WTC11 (cell line): ENCODE measurements around the gene PARD6A. TPM values are rescaled to one million over a fixed set of nuclear protein-coding genes. Genes with fewer than 3 reads are reported as not detected.

Experiments
- CREB1 ChIP-seq: sonication (generic); formaldehyde crosslinking; IDR thresholded peaks from 2 replicates; pipeline ENCODE4 v1.8.0; 2023; ENCODE audit warnings: mild to moderate bottlenecking, missing genetic modification reagents
- CREM ChIP-seq: sonication (generic); formaldehyde crosslinking; IDR thresholded peaks from 2 replicates; pipeline ENCODE4 v1.8.1; 2022; ENCODE audit warnings: mild to moderate bottlenecking, missing genetic modification reagents, moderate library complexity
- ELF4 ChIP-seq: sonication (generic); formaldehyde crosslinking; IDR thresholded peaks from 2 replicates; pipeline ENCODE4 v1.8.1; 2022; ENCODE audit warnings: low read depth, mild to moderate bottlenecking, moderate library complexity, missing genetic modification reagents
- FOXJ3 ChIP-seq: sonication (generic); formaldehyde crosslinking; IDR thresholded peaks from 2 replicates; pipeline ENCODE4 v1.9.0; 2021; ENCODE audit warnings: missing genetic modification reagents, mild to moderate bottlenecking, borderline replicate concordance
- FOXP1 ChIP-seq: sonication (generic); formaldehyde crosslinking; IDR thresholded peaks from 2 replicates; pipeline ENCODE4 v1.8.0; 2022; ENCODE audit warnings: missing genetic modification reagents, mild to moderate bottlenecking, moderate library complexity, borderline replicate concordance
- JUN ChIP-seq: sonication (generic); formaldehyde crosslinking; IDR thresholded peaks from 2 replicates; pipeline ENCODE4 v1.8.0; 2023; ENCODE audit warnings: mild to moderate bottlenecking, missing genetic modification reagents
- NFYB ChIP-seq: sonication (generic); formaldehyde crosslinking; conservative IDR thresholded peaks from 2 replicates; pipeline ENCODE4 v1.8.0; 2022; ENCODE audit warnings: low read depth, missing genetic modification reagents
- NR1H2 ChIP-seq: sonication (generic); formaldehyde crosslinking; IDR thresholded peaks from 2 replicates; pipeline ENCODE4 v1.9.0; 2021; ENCODE audit warnings: mild to moderate bottlenecking, moderate library complexity, missing genetic modification reagents
- SMAD3 ChIP-seq: sonication (generic); formaldehyde crosslinking; IDR thresholded peaks from 2 replicates; pipeline ENCODE4 v1.8.0; 2022; ENCODE audit warnings: missing genetic modification reagents, mild to moderate bottlenecking, borderline replicate concordance
- SMAD4 ChIP-seq: sonication (generic); formaldehyde crosslinking; IDR thresholded peaks from 2 replicates; pipeline ENCODE4 v1.8.0; 2022; ENCODE audit warnings: mild to moderate bottlenecking, missing genetic modification reagents
- ZBTB21 ChIP-seq: sonication (generic); formaldehyde crosslinking; IDR thresholded peaks from 2 replicates; pipeline ENCODE4 v1.8.1; 2023; ENCODE audit warnings: mild to moderate bottlenecking, missing genetic modification reagents, borderline replicate concordance
- ZNF219 ChIP-seq: sonication (generic); formaldehyde crosslinking; IDR thresholded peaks from 2 replicates; pipeline ENCODE4 v1.8.0; 2023; ENCODE audit warnings: missing genetic modification reagents, mild to moderate bottlenecking, borderline replicate concordance
- ZNF317 ChIP-seq: sonication (generic); formaldehyde crosslinking; IDR thresholded peaks from 2 replicates; pipeline ENCODE4 v1.8.1; 2023; ENCODE audit warnings: low read depth, mild to moderate bottlenecking, moderate library complexity, missing genetic modification reagents, borderline replicate concordance
- ZNF396 ChIP-seq: fragments of 250-450 bp; sonication (Bioruptor Pico); IDR thresholded peaks from 2 replicates; pipeline ENCODE4 v1.8.0; 2021; ENCODE audit warnings: mild to moderate bottlenecking, moderate library complexity, borderline replicate concordance
- total RNA-seq: library from RNA; stranded (reverse); gene quantifications from 3 replicates; pipeline ENCODE4 v1.2.3, GENCODE V29; 2021
- TF ChIP-seq, protein P1 (sequence below): sonication (generic); formaldehyde crosslinking; IDR thresholded peaks from 2 replicates; pipeline ENCODE4 v1.8.1; 2023; ENCODE audit warnings: mild to moderate bottlenecking, missing genetic modification reagents
- TF ChIP-seq, protein P2 (sequence below): fragments of 200-600 bp; IDR thresholded peaks from 2 replicates; pipeline ENCODE4 v1.8.0; 2022; ENCODE audit warnings: antibody characterized with exemption
- TF ChIP-seq, protein P3 (sequence below): sonication (generic); formaldehyde crosslinking; IDR thresholded peaks from 2 replicates; pipeline ENCODE4 v1.8.1; 2022; ENCODE audit warnings: low read depth, mild to moderate bottlenecking, moderate library complexity, missing genetic modification reagents, borderline replicate concordance
- TF ChIP-seq, protein P4 (sequence below): sonication (generic); formaldehyde crosslinking; IDR thresholded peaks from 2 replicates; pipeline ENCODE4 v1.8.0; 2022; ENCODE audit warnings: missing genetic modification reagents
- TF ChIP-seq, protein P5 (sequence below): sonication (generic); formaldehyde crosslinking; IDR thresholded peaks from 2 replicates; pipeline ENCODE4 v1.8.1; 2023; ENCODE audit warnings: mild to moderate bottlenecking, missing genetic modification reagents, moderate library complexity
- TF ChIP-seq, protein P6 (sequence below): sonication (generic); formaldehyde crosslinking; IDR thresholded peaks from 2 replicates; pipeline ENCODE4 v1.8.1; 2023; ENCODE audit warnings: mild to moderate bottlenecking, missing genetic modification reagents
- TF ChIP-seq, protein P7 (sequence below): sonication (generic); formaldehyde crosslinking; IDR thresholded peaks from 2 replicates; pipeline ENCODE4 v1.8.1; 2022; ENCODE audit warnings: mild to moderate bottlenecking, missing genetic modification reagents, moderate library complexity, borderline replicate concordance
- TF ChIP-seq, protein P8 (sequence below): sonication (generic); formaldehyde crosslinking; IDR thresholded peaks from 2 replicates; pipeline ENCODE4 v1.8.0; 2023; ENCODE audit warnings: missing genetic modification reagents

The PARD6A gene
- total RNA-seq, 1 experiment from 2014 or later, result 17.1 TPM

DNA sequence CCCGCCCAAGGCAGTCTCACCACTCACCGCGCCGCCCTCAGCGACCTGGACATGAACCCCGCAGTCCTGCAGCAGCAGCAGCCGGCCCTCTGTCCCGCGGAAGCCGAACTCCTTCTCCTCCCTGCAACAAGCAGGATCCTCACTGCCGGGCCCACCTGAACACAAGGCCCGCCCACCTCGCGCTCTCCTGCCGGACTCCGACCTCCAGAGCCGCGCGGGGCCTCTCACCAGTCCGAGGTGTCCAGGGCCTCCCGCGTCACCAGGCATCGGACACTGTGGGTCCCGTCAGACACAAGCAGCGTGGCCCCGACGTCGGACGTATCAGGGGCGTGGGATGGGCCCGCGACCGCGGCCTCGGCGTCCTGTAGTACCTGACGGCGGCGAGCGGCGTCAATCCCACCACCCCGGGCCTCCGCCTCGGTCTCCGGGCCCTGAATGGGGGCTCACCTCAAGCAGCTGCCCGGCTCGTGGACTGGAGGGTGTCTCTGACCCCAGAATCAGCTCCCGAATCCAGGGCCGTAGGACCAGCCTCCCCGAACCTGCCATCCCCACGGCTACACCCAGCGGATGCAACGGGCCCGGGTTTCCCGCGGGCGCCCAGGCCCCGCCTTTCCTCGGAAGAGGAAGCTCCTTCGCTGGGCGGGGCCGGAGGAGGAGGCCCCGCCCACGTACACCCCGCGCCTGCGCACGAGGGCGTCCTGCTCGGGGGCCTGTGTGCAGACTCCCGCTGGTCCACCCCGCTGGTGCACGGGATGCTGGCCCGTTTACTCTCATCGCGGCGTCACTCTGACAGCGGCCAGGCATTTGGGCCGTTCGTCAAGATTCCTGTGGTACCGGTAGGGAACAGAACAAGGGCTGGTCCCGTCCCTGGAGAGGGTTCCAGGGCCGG lies 841 bp upstream of the PARD6A start, which contains the start of gene ACD (continued):
- TF ChIP-seq ZNF396 (CRISPR knock-in tag), result no peak
- TF ChIP-seq, protein P1, sequence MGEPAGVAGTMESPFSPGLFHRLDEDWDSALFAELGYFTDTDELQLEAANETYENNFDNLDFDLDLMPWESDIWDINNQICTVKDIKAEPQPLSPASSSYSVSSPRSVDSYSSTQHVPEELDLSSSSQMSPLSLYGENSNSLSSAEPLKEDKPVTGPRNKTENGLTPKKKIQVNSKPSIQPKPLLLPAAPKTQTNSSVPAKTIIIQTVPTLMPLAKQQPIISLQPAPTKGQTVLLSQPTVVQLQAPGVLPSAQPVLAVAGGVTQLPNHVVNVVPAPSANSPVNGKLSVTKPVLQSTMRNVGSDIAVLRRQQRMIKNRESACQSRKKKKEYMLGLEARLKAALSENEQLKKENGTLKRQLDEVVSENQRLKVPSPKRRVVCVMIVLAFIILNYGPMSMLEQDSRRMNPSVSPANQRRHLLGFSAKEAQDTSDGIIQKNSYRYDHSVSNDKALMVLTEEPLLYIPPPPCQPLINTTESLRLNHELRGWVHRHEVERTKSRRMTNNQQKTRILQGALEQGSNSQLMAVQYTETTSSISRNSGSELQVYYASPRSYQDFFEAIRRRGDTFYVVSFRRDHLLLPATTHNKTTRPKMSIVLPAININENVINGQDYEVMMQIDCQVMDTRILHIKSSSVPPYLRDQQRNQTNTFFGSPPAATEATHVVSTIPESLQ (CRISPR knock-in tag), result 0 out of 2 replicates have a peak, but pooled peaks have one; percentile 28
- TF ChIP-seq, protein P2, sequence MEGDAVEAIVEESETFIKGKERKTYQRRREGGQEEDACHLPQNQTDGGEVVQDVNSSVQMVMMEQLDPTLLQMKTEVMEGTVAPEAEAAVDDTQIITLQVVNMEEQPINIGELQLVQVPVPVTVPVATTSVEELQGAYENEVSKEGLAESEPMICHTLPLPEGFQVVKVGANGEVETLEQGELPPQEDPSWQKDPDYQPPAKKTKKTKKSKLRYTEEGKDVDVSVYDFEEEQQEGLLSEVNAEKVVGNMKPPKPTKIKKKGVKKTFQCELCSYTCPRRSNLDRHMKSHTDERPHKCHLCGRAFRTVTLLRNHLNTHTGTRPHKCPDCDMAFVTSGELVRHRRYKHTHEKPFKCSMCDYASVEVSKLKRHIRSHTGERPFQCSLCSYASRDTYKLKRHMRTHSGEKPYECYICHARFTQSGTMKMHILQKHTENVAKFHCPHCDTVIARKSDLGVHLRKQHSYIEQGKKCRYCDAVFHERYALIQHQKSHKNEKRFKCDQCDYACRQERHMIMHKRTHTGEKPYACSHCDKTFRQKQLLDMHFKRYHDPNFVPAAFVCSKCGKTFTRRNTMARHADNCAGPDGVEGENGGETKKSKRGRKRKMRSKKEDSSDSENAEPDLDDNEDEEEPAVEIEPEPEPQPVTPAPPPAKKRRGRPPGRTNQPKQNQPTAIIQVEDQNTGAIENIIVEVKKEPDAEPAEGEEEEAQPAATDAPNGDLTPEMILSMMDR, result no peak
- TF ChIP-seq ZBTB21, result no peak
- TF ChIP-seq, protein P3, sequence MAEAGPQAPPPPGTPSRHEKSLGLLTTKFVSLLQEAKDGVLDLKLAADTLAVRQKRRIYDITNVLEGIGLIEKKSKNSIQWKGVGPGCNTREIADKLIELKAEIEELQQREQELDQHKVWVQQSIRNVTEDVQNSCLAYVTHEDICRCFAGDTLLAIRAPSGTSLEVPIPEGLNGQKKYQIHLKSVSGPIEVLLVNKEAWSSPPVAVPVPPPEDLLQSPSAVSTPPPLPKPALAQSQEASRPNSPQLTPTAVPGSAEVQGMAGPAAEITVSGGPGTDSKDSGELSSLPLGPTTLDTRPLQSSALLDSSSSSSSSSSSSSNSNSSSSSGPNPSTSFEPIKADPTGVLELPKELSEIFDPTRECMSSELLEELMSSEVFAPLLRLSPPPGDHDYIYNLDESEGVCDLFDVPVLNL (CRISPR knock-in tag), result peak; percentile 48; the same call in 1 of the 2 replicates
- TF ChIP-seq, protein P4, sequence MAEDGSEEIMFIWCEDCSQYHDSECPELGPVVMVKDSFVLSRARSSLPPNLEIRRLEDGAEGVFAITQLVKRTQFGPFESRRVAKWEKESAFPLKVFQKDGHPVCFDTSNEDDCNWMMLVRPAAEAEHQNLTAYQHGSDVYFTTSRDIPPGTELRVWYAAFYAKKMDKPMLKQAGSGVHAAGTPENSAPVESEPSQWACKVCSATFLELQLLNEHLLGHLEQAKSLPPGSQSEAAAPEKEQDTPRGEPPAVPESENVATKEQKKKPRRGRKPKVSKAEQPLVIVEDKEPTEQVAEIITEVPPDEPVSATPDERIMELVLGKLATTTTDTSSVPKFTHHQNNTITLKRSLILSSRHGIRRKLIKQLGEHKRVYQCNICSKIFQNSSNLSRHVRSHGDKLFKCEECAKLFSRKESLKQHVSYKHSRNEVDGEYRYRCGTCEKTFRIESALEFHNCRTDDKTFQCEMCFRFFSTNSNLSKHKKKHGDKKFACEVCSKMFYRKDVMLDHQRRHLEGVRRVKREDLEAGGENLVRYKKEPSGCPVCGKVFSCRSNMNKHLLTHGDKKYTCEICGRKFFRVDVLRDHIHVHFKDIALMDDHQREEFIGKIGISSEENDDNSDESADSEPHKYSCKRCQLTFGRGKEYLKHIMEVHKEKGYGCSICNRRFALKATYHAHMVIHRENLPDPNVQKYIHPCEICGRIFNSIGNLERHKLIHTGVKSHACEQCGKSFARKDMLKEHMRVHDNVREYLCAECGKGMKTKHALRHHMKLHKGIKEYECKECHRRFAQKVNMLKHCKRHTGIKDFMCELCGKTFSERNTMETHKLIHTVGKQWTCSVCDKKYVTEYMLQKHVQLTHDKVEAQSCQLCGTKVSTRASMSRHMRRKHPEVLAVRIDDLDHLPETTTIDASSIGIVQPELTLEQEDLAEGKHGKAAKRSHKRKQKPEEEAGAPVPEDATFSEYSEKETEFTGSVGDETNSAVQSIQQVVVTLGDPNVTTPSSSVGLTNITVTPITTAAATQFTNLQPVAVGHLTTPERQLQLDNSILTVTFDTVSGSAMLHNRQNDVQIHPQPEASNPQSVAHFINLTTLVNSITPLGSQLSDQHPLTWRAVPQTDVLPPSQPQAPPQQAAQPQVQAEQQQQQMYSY (CRISPR knock-in tag), result no peak
- TF ChIP-seq JUN (CRISPR knock-in tag), result peak; percentile 82; the same call in 1 of the 2 replicates
- TF ChIP-seq SMAD3 (CRISPR knock-in tag), result 0 out of 2 replicates have a peak, but pooled peaks have one; percentile 80
- TF ChIP-seq ELF4, result no peak
- TF ChIP-seq CREM (CRISPR knock-in tag), result no peak
- TF ChIP-seq ZNF317 (CRISPR knock-in tag), result no peak
- TF ChIP-seq, protein P5, sequence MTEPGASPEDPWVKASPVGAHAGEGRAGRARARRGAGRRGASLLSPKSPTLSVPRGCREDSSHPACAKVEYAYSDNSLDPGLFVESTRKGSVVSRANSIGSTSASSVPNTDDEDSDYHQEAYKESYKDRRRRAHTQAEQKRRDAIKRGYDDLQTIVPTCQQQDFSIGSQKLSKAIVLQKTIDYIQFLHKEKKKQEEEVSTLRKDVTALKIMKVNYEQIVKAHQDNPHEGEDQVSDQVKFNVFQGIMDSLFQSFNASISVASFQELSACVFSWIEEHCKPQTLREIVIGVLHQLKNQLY (CRISPR knock-in tag), result no peak
- TF ChIP-seq, protein P6, sequence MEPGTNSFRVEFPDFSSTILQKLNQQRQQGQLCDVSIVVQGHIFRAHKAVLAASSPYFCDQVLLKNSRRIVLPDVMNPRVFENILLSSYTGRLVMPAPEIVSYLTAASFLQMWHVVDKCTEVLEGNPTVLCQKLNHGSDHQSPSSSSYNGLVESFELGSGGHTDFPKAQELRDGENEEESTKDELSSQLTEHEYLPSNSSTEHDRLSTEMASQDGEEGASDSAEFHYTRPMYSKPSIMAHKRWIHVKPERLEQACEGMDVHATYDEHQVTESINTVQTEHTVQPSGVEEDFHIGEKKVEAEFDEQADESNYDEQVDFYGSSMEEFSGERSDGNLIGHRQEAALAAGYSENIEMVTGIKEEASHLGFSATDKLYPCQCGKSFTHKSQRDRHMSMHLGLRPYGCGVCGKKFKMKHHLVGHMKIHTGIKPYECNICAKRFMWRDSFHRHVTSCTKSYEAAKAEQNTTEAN (CRISPR knock-in tag), result no peak; the same call in 1 of the 2 replicates
- TF ChIP-seq, protein P7, sequence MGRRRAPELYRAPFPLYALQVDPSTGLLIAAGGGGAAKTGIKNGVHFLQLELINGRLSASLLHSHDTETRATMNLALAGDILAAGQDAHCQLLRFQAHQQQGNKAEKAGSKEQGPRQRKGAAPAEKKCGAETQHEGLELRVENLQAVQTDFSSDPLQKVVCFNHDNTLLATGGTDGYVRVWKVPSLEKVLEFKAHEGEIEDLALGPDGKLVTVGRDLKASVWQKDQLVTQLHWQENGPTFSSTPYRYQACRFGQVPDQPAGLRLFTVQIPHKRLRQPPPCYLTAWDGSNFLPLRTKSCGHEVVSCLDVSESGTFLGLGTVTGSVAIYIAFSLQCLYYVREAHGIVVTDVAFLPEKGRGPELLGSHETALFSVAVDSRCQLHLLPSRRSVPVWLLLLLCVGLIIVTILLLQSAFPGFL (CRISPR knock-in tag), result 0 out of 2 replicates have a peak, but pooled peaks have one; percentile 49
- no peak for TF ChIP-seq NFYB (CRISPR knock-in tag)
- 0 out of 2 replicates have a peak, but pooled peaks have one; percentile 25 for TF ChIP-seq SMAD4 (CRISPR knock-in tag)
- TF ChIP-seq FOXJ3 (CRISPR knock-in tag), result no peak
- 0 out of 2 replicates have a peak, but pooled peaks have one; percentile 12 for TF ChIP-seq CREB1
- TF ChIP-seq, protein P8, sequence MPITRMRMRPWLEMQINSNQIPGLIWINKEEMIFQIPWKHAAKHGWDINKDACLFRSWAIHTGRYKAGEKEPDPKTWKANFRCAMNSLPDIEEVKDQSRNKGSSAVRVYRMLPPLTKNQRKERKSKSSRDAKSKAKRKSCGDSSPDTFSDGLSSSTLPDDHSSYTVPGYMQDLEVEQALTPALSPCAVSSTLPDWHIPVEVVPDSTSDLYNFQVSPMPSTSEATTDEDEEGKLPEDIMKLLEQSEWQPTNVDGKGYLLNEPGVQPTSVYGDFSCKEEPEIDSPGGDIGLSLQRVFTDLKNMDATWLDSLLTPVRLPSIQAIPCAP (CRISPR knock-in tag), result peak; percentile 66; the same call in 1 of the 2 replicates
- TF ChIP-seq NR1H2 (CRISPR knock-in tag), result no peak
- 0 out of 2 replicates have a peak, but pooled peaks have one; percentile 76 for TF ChIP-seq ZNF219
- 0 out of 2 replicates have a peak, but pooled peaks have one; percentile 32 for TF ChIP-seq FOXP1
